Right forelimb (tissue), 1 donor: ENCODE measurements around the gene CCS.
"Not testable (repeated sequence)": the region's sequence is repeated elsewhere in the genome, so short reads cannot be mapped to it uniquely, and the experiment has no call there.

Experiments
- DNase-seq: peaks from one replicate; pipeline ENCODE4 v3.0.0-alpha.2; 2018

CCS gene

GRCh38 chr11:66561975-66562248 is 31.1 kb upstream of the CCS start:
- no peak for DNase-seq

GRCh38 chr11:66562275-66562674 is 30.7 kb upstream of the CCS start:
- DNase-seq, result no peak

- no peak for DNase-seq
Observed at GRCh38 chr11:66562907-66563583, 29.9 kb upstream of the CCS start.

GRCh38 chr11:66563832-66564231 is 29.2 kb upstream of the CCS start:
- no peak for DNase-seq

GRCh38 chr11:66564538-66564937 is 28.4 kb upstream of the CCS start:
- DNase-seq, result no peak

GRCh38 chr11:66564984-66565383 is 28.0 kb upstream of the CCS start:
- no peak for DNase-seq

GRCh38 chr11:66566221-66566620 is 26.8 kb upstream of the CCS start:
- no peak for DNase-seq

- DNase-seq, result no peak
Observed at GRCh38 chr11:66567787-66568123, 25.2 kb upstream of the CCS start.

GRCh38 chr11:66568124-66568916 is 24.7 kb upstream of the CCS start, which contains the start of gene CTSF:
CTSF (minus strand) TSS chr11:66568606; CDS start chr11:66568486, 120 bp downstream.
- peak; percentile 85 for DNase-seq

- DNase-seq, result no peak
Observed at GRCh38 chr11:66569076-66569475, 23.9 kb upstream of the CCS start.

- DNase-seq, result no peak
Observed at GRCh38 chr11:66570079-66570849, 22.7 kb upstream of the CCS start.

GRCh38 chr11:66570850-66571180 is 22.2 kb upstream of the CCS start:
- DNase-seq, result no peak

GRCh38 chr11:66579017-66579606 is 13.9 kb upstream of the CCS start:
- peak; percentile 87 for DNase-seq

GRCh38 chr11:66580803-66581202 is 12.2 kb upstream of the CCS start:
- no peak for DNase-seq

- no peak for DNase-seq
Observed at GRCh38 chr11:66581261-66581660, 11.7 kb upstream of the CCS start.

- DNase-seq, result not testable (repeated sequence)
Observed at GRCh38 chr11:66582565-66583147, 10.3 kb upstream of the CCS start.

GRCh38 chr11:66585447-66585846 is 7.5 kb upstream of the CCS start:
- not testable (repeated sequence) for DNase-seq

GRCh38 chr11:66586136-66586535 is 6.8 kb upstream of the CCS start:
- no peak for DNase-seq

- DNase-seq, result not testable (repeated sequence)
Observed at GRCh38 chr11:66589315-66589714, 3.7 kb upstream of the CCS start.

- no peak for DNase-seq
Observed at GRCh38 chr11:66589996-66590675, 2.8 kb upstream of the CCS start.

- DNase-seq, result no peak
Observed at GRCh38 chr11:66591175-66591574, 1.8 kb upstream of the CCS start.

GRCh38 chr11:66593303-66593635 is 284 bp downstream of the CCS start:
- DNase-seq, result no peak

- no peak for DNase-seq
Observed at GRCh38 chr11:66593650-66594049, 665 bp downstream of the CCS start.
